Activated naive CD4-positive, alpha-beta T cell treated with anti-CD3 and anti-CD28 coated beads, Interleukin-2, amount 50 U/mL, for 72 hours (primary cell): ENCODE data around the gene CELA1. TPM values are rescaled to one million over a fixed set of nuclear protein-coding genes. Genes with fewer than 3 reads are reported as not detected.
"Not testable (repeated sequence)": the region's sequence is repeated elsewhere in the genome, so short reads cannot be mapped to it uniquely, and the experiment has no call there.

ENCODE experiments used
- ATAC-seq, 2 donors: fragments of 150-1000 bp; cut with Tn5 transposase; 2 replicates each; pipeline ENCODE4 v1.10.0; 2021; ENCODE audit warnings: mild to moderate bottlenecking in 2 of 2, moderate library complexity in 2 of 2
- DNase-seq, 2 donors: peaks; one replicate each; pipeline ENCODE4 v3.0.0; 2021 to 2022; ENCODE audit warnings: low spot score in 2 of 2
- H3K27ac Mint-ChIP-seq, 2 donors: one replicate each; pipeline ENCODE4 v1.8.0; 2022; ENCODE audit warnings: mild to moderate bottlenecking in 2 of 2, mixed read lengths in 2 of 2
- H3K36me3 Mint-ChIP-seq, 2 donors: one replicate each; pipeline ENCODE4 v1.8.0; 2022; ENCODE audit warnings: mixed read lengths in 2 of 2
- H3K9me3 Mint-ChIP-seq, 2 donors: one replicate each; pipeline ENCODE4 v1.8.0; 2022; ENCODE audit warnings: mixed read lengths in 2 of 2
- total RNA-seq, 2 donors: library from RNA; stranded (reverse); gene quantifications; one replicate each; pipeline ENCODE4 v1.2.3, GENCODE V29; 2022

The CELA1 gene
- total RNA-seq, 2 donors from 2014 or later: not detected

GRCh38 chr12:51307655-51308593, 38.6 kb downstream of the CELA1 start:
- peak overlapping the region in 1 of 2 donors; percentile 3 for H3K27ac Mint-ChIP-seq

DNA sequence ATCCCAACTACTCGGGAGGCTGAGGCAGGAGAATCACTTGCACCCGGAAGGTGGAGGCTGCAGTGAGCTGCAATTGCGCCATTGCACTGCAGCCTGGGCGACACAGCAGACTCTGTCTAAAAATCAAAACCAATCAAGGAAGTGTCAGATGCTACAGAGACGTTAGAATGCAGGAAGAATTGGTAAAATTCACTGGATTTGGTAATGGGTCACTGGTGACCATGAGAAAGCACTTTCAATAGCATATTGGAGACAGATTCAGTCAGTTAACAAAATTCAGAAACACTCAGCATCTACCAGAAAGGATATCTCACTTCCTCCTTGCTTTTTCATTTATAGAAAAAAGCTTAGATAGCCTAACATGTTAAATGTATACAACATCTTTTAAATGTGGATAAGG, 40.0 kb downstream of the CELA1 start:
- ATAC-seq (no peak), DNase-seq (no peak)
- Mint-ChIP-seq H3K27ac (peak overlapping the region in 1 of 2 donors; percentile 74), H3K9me3 (no peaks in the 10 kb centered on the region), H3K36me3 (peaks cover 4 to 10% of the 10 kb centered on the region in 2 donors)

More at GRCh38 chr12:51307655-51308593, 38.6 kb downstream of the CELA1 start:
- ATAC-seq (no peak), DNase-seq (no peak)
- H3K36me3 Mint-ChIP-seq: peaks cover 13 to 14% of the 10 kb centered on the region in 2 donors
- no peaks in the 10 kb centered on the region for H3K9me3 Mint-ChIP-seq

DNA sequence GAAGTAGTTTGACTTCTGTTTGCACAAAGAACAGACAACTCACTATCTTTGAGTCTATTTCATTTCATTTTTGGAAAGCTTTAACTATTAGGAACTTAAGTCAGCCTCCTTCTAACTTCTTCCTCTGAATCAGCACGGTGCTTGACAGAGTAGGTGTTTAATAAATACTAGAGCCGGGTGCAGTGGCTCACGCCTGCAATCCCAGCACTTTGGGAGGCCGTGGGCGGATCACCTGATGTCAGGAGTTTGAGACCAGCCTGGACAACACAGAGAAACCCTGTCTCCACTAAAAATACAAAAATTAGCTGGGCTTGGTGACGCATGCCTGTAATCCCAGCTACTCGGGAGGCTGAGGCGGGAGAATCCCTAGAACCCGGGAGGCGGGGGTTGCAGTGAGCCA, 45.7 kb downstream of the CELA1 start:
- peak overlapping the region in 1 of 2 donors; percentile 16 for H3K27ac Mint-ChIP-seq
- DNase-seq, H3K36me3 Mint-ChIP-seq, ATAC-seq, H3K9me3 Mint-ChIP-seq: not testable (repeated sequence)

DNA sequence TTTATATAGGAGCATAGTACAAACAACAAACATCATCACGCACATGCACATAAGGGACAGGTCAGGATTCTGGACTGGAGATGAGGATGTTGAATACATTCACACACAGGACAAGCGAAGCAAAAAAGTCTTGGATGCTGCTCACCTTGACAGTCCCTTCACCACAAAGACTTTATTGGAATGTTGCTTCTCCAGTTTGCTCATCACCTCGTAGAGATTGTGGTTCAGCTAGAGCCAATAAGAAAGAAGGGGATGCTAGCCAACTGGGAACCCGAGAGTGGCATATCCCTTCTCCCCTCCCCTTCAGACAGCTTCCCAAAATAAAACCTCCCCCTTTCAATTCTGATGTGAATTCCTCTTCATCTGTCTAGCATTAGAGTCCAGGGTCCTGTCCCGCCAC, 50.8 kb downstream of the CELA1 start:
- Mint-ChIP-seq H3K27ac (no peak overlapping the region), H3K9me3 (no peaks in the 10 kb centered on the region), H3K36me3 (peaks cover 4 to 8% of the 10 kb centered on the region in 2 donors)
- DNase-seq (no peak), ATAC-seq (no peak)

DNA sequence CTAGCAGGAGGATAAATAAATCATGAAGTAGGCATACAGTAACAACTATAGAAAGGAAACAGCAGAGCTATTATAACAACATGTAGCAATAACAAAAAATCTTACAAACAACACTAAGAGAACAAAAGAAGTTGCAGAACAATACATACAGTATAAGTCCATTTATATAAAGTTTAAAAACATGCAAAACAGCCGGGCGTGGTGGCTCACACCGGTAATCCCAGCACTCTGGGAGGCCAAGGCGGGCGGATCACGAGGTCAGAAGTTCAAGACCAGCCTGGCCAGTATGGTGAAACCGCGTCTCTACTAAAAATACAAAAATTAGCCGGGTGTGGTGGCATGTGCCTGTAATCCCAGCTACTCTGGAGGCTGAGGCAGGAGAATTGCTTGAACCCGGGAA, 52.4 kb downstream of the CELA1 start:
- DNase-seq, H3K9me3 Mint-ChIP-seq, ATAC-seq, H3K36me3 Mint-ChIP-seq: not testable (repeated sequence)
- peak overlapping the region in 1 of 2 donors; percentile 70 for H3K27ac Mint-ChIP-seq

DNA sequence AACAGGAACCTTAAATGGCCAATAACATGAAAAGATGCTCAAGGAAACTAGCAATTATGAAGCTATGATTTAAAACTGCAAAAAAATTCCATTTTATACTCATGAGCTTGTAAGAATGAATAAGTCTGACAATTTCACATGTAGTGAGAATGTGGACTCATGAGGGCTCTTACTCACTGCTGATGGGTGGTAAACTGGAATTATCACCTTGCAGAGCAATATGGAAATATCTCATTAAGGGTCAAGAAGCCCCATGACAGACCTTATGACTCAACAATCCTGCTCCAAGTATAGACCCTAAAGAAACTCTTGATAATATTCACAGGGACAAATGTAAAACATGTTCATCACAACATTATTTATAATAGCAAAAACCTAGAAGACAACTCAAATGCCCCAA, 52.8 kb downstream of the CELA1 start:
- Mint-ChIP-seq H3K9me3 (no peaks in the 10 kb centered on the region), H3K27ac (peak overlapping the region in 1 of 2 donors; percentile 70), H3K36me3 (peaks cover 0 to 8% of the 10 kb centered on the region in 2 donors)
- DNase-seq (no peak), ATAC-seq (peak; percentile 37 to 94)

DNA sequence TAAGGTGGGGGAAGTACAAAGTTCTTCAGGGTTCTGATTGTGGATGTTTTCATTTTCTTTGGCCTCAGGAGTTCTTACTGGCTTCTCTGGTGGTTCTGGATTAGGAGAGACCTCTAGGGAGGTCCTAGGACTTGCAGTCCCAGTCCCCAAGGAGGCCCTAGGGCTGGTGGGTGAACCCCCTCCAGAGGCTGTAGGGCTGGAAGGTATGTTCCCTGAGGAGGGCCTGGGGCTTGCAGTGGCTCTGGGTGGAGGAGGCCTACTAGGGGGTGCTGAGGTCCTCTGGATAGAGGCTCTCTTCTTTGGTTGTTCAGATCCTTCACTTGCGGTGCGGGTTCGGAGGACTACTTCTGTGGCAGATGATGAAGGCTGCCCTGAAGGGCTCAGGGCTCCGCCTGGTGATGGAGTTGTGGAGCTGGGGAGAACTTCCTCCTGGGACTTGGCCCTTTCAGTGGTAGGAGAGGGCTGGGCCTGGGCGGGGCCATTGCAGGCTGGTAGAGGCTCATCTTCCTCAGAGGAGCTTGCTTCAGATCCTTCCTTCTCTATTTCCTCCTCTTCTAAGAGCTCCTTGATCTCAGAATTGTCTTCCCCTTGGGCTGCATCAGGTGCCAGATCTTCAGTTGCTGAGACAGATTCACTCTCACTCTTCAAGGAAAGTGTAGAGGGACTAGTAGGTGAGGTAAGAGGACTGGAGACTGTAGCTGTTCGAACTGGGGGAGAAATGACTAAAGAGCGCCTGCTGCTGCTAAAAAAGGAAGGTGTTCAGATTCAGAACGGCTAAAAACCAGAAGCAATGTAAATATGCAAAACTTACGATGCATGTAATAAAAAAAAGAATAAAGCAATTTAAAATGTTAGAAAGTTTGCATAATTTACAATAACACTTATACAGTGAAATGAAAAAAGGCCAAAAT, 54.6 kb downstream of the CELA1 start:
- H3K27ac Mint-ChIP-seq: peak overlapping the region; percentile 1 to 70
- DNase-seq, H3K9me3 Mint-ChIP-seq, ATAC-seq, H3K36me3 Mint-ChIP-seq: not testable (repeated sequence)

- Mint-ChIP-seq H3K36me3 (no peaks in the 10 kb centered on the region), H3K9me3 (no peaks in the 10 kb centered on the region), H3K27ac (peak overlapping the region; percentile 7 to 53)
- DNase-seq (no peak), ATAC-seq (no peak)
These were observed 60.6 kb downstream of the CELA1 start for GRCh38 chr12:51285843-51286242.

DNA sequence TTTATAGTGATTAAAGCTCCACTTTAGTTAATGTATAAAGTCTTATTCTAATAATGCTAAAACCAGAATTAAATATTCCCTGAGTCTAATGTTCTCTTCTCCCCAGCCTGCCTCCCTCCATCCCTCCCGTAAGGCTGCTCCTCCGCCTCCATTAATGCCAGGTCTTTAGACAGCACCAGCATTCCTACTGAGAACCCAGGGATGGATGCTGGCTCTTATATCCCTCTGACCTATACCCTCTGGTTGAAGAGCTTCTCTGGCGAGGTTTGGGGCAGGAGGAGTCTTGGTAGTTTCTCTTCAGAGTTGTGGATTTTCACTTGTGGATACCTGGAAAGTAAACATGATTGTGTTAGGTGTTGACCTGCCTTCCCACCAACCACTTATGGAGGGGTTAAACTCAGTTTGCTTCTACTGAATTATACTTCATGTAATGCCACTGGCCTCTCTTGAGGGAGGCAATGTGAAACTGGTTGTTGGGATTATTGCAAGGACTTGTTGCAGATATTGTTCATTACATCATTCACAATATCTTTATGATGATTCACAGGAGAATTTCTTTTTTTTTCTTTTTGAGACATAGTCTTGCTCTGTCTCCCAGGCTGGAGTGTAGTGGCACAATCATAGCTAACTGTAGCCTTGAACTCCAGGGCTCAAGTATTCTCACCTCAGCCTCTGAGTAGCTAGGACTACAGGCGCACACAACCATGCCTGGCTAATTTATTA, 65.1 kb downstream of the CELA1 start:
- Mint-ChIP-seq H3K27ac (peak overlapping the region; percentile 7 to 51), H3K36me3 (no peaks in the 10 kb centered on the region)
- DNase-seq: no peak

More for the DNA sequence above, 65.1 kb downstream of the CELA1 start:
- no peaks in the 10 kb centered on the region for H3K9me3 Mint-ChIP-seq
- ATAC-seq: no peak

Other genes with a start within 250 kb of the CELA1 start
- gene TFCP2, start 173.5 kb downstream of the CELA1 start, total RNA-seq: 10 to 100 TPM; 29.7 to 32.3 TPM
- 10 to 100 TPM in 1 of 2 donors, 1 to 10 TPM in 1; 7.3 to 14.9 TPM for gene POU6F1, start 128.6 kb downstream of the CELA1 start, total RNA-seq
- gene DAZAP2, start 107.9 kb downstream of the CELA1 start, total RNA-seq: 100 to 1,000 TPM; 106 to 142 TPM
- 1 to 10 TPM in 1 of 2 donors, under 1 TPM in 1; 0.41 to 1.5 TPM for gene SMAGP, start 76.3 kb downstream of the CELA1 start, total RNA-seq
- 10 to 100 TPM; 33.8 to 46.3 TPM for gene BIN2, start 22.5 kb downstream of the CELA1 start, total RNA-seq
- gene GALNT6, start 44.7 kb upstream of the CELA1 start, total RNA-seq: 1 to 10 TPM; 2.5 to 8.8 TPM
- 10 to 100 TPM in 1 of 2 donors, 1 to 10 TPM in 1; 2.4 to 14.4 TPM for gene SLC4A8, start 78.2 kb upstream of the CELA1 start, total RNA-seq
- 1 to 10 TPM in 1 of 2 donors, under 1 TPM in 1; 0.84 to 1.5 TPM for gene SCN8A, start 244.6 kb upstream of the CELA1 start, total RNA-seq